ENCODE measurements around the gene CHTOP. TPM values are rescaled to one million over a fixed set of nuclear protein-coding genes. Genes with fewer than 3 reads are reported as not detected.

Gene CHTOP
- total RNA-seq (2014; rRNA removed; shearing (Covaris generic)) (70.9 and 85.3 TPM in 2 replicates), total RNA-seq (2022) (106 and 107 TPM in 2 replicates), Bru-seq, nascent RNA (percentile 96 among the genes with signal in this experiment), BruChase-seq, experiment 1, labeled RNA remaining after a 6-hour chase (percentile 87 among the genes with signal in this experiment), BruChase-seq, experiment 2, labeled RNA remaining after a 2-hour chase (percentile 95 among the genes with signal in this experiment)
- long read RNA-seq, transcript CHTOP-203 (6 exons, 2,165 nt), result major isoform, 64 of 156 reads
- long read RNA-seq, transcript CHTOP-204 (6 exons, 2,096 nt), result minor isoform, 58 of 156 reads
- long read RNA-seq, partial matches to known transcripts, result 7 of 156 reads
- long read RNA-seq, other reads (novel, unspliced or antisense), result 25 of 156 reads

GRCh38 chr1:153633754-153634665 lies at the start of gene CHTOP:
Gene CHTOP (plus strand): TSS chr1:153634066. CDS start chr1:153636589, 2,523 bp downstream.
- H3K4me2 ChIP-seq (ENCODE audit: low read length), result peak within 1 kb of the TSS; percentile 61
- BruUV-seq (replicated peaks), result TSS peak; percentile 87

GRCh38 chr1:153585006-153585405 lies 48.9 kb upstream of the CHTOP start:
- no peaks in the 10 kb centered on the region for H3K79me2 ChIP-seq (ENCODE audit: insufficient read depth, low read depth, low read length)
- TF ChIP-seq EZH2phosphoT487 (IDR thresholded peaks at IDR 0.05; ENCODE audit: borderline replicate concordance, low read depth, low read length), result no peak
- no peak for TF ChIP-seq CTCF (conservative IDR thresholded peaks at IDR 0.05; ENCODE audit: low read length)
- H4K20me1 ChIP-seq (ENCODE audit: insufficient read depth, low read length), result no peaks in the 10 kb centered on the region
- H2AFZ ChIP-seq (ENCODE audit: low read length), result no peak overlapping the region
- intact Hi-C loops (cut with micrococcal nuclease; ENCODE audit: unreplicated experiment), result no loop called here
- no peak overlapping the region for H3K4me3 ChIP-seq (ENCODE audit: low read depth, low read length, poor library complexity, severe bottlenecking)
- H3K27ac ChIP-seq (ENCODE audit: low read depth, low read length, poor library complexity, severe bottlenecking), result no peak overlapping the region
- BruUV-seq (replicated peaks), result no TSS peak
- DNase-seq (ENCODE audit: low spot score), result no peak
- no peaks in the 10 kb centered on the region for H3K9me2 ChIP-seq (ENCODE audit: insufficient read depth, low read length)
- no peaks in the 10 kb centered on the region for H3K4me1 ChIP-seq (ENCODE audit: insufficient read depth, low read length, poor library complexity, severe bottlenecking)
- no peaks in the 10 kb centered on the region for H3K36me3 ChIP-seq (ENCODE audit: insufficient read depth, low read length)
- POLR2A ChIA-PET, result interaction anchor here (1.0 to 1.4 kb wide), 2 partner anchors 13 kb away, joined by 3 to 5 read pairs; no protein-coding TSS in a partner anchor
- H3K4me2 ChIP-seq (ENCODE audit: low read length), result no peak overlapping the region
- CTCF ChIA-PET (ENCODE audit: unreplicated experiment), result no interaction called here
- no peaks in the 10 kb centered on the region for H3K9me3 ChIP-seq (ENCODE audit: low read length)

More at GRCh38 chr1:153633754-153634665, at the start of gene CHTOP:
- no peaks in the 10 kb centered on the region for H3K9me2 ChIP-seq (ENCODE audit: insufficient read depth, low read length)
- H3K36me3 ChIP-seq (ENCODE audit: insufficient read depth, low read length), result peaks cover 34% of the 10 kb centered on the region
- H3K9me3 ChIP-seq (ENCODE audit: low read length), result no peaks in the 10 kb centered on the region
- TF ChIP-seq EZH2phosphoT487 (IDR thresholded peaks at IDR 0.05; ENCODE audit: borderline replicate concordance, low read depth, low read length), result no peak
- TF ChIP-seq CTCF (conservative IDR thresholded peaks at IDR 0.05; ENCODE audit: low read length), result no peak
- DNase-seq (ENCODE audit: low spot score), result peak; percentile 99
- intact Hi-C loops (cut with micrococcal nuclease; ENCODE audit: unreplicated experiment), result loop anchor here (2.0 kb wide), 3 partner anchors 25 to 37 kb away; partner anchors contain the start of genes ILF2 and SNAPIN
- H3K4me1 ChIP-seq (ENCODE audit: insufficient read depth, low read length, poor library complexity, severe bottlenecking), result peaks cover 16% of the 10 kb centered on the region
- peak within 1 kb of the TSS; percentile 97 for H3K27ac ChIP-seq (ENCODE audit: low read depth, low read length, poor library complexity, severe bottlenecking)
- no peak within 1 kb of the TSS; the same call in 1 of the 2 replicates for H2AFZ ChIP-seq (ENCODE audit: low read length)
- POLR2A ChIA-PET, result interaction anchor here (0.6 to 2.1 kb wide), 19 partner anchors 10 to 1781 kb away, joined by 3 to 8 read pairs (median 5); partner anchors contain the start of genes INTS3 and JTB
- H4K20me1 ChIP-seq (ENCODE audit: insufficient read depth, low read length), result no peaks in the 10 kb centered on the region
- H3K4me3 ChIP-seq (ENCODE audit: low read depth, low read length, poor library complexity, severe bottlenecking), result peak within 1 kb of the TSS; percentile 83
- H3K79me2 ChIP-seq (ENCODE audit: insufficient read depth, low read depth, low read length), result peaks cover 29% of the 10 kb centered on the region
- CTCF ChIA-PET (ENCODE audit: unreplicated experiment), result interaction anchor here (0.6 to 1.4 kb wide), 5 partner anchors 25 to 1902 kb away, joined by 3 to 4 read pairs (median 3); no protein-coding TSS in a partner anchor

Measured in OCI-LY7 (cell line).